Measurements from ENCODE around the gene GJB5. TPM values are rescaled to one million over a fixed set of nuclear protein-coding genes. Genes with fewer than 3 reads are reported as not detected.

GJB5 gene
- polyA plus RNA-seq, 1 donor (not counting 4 experiments of a cell fraction or from before 2014, with no cell fraction given), result 169 TPM

DNA sequence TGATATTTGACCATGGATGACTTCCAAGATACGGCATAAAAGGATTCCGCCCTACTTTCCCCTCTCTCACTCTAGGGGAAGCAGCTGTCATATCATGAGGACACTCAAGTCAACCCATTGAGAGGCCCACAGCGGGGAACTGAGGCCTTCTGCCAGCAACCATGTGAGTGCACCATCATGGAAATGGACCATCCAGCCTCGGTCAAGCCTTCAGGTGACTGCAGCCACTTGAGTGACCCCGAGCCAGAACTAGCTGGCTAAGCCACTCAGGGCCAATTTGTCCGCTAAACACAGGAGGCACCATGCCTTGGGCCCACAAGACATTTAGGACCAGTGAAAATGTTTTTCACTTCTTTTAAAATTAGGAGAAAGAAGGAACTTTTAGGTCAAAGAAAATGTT is 11.1 kb upstream of the GJB5 start:
- FAIRE-seq, result no peak
- Histone ChIP-seq H3K4me1 (ENCODE audit: control insufficient read depth, extremely low read depth, insufficient read depth, low read length) (no peaks in the 10 kb centered on the region), H4K20me1 (ENCODE audit: control insufficient read depth, extremely low read depth, insufficient read depth, low read length) (no peaks in the 10 kb centered on the region), H2AFZ (ENCODE audit: control insufficient read depth, low read length) (no peak overlapping the region), H3K9ac (ENCODE audit: control insufficient read depth, extremely low read depth, insufficient read depth, low read length) (no peak overlapping the region), H3K4me2 (ENCODE audit: control insufficient read depth, extremely low read depth, insufficient read depth, low read depth, low read length) (no peak overlapping the region), H3K9me3 (ENCODE audit: control insufficient read depth, low read depth, low read length) (no peaks in the 10 kb centered on the region), H3K9me1 (ENCODE audit: control insufficient read depth, extremely low read depth, insufficient read depth, low read length) (no peaks in the 10 kb centered on the region), H3K79me2 (ENCODE audit: control insufficient read depth, insufficient read depth, low read length) (no peaks in the 10 kb centered on the region), H3K27ac (ENCODE audit: control insufficient read depth, insufficient read depth, low read length) (no peak overlapping the region), H3K36me3 (ENCODE audit: control insufficient read depth in 2 of 2, extremely low read depth in 1 of 2, insufficient read depth in 2 of 2, low read length in 2 of 2) (no peaks in the 10 kb centered on the region), H3K27me3 (ENCODE audit: control insufficient read depth, extremely low read depth, insufficient read depth, low read length) (no peaks in the 10 kb centered on the region), H3K4me3 (ENCODE audit: control insufficient read depth in 2 of 3, extremely low read depth in 1 of 3, insufficient read depth in 2 of 3, low read depth in 1 of 3, low read length in 3 of 3) (no peak overlapping the region)
- DNase-seq (ENCODE audit: low read depth, low spot score), result no peak
- dilution Hi-C loops (cut with MboI; ENCODE audit: extremely low pct_ligation_motif_present, low sequenced_read_pairs), result no loop called here
- TF ChIP-seq, protein P1, sequence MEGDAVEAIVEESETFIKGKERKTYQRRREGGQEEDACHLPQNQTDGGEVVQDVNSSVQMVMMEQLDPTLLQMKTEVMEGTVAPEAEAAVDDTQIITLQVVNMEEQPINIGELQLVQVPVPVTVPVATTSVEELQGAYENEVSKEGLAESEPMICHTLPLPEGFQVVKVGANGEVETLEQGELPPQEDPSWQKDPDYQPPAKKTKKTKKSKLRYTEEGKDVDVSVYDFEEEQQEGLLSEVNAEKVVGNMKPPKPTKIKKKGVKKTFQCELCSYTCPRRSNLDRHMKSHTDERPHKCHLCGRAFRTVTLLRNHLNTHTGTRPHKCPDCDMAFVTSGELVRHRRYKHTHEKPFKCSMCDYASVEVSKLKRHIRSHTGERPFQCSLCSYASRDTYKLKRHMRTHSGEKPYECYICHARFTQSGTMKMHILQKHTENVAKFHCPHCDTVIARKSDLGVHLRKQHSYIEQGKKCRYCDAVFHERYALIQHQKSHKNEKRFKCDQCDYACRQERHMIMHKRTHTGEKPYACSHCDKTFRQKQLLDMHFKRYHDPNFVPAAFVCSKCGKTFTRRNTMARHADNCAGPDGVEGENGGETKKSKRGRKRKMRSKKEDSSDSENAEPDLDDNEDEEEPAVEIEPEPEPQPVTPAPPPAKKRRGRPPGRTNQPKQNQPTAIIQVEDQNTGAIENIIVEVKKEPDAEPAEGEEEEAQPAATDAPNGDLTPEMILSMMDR (optimal IDR thresholded peaks at IDR 0.05 in 1 of 3, IDR thresholded peaks at IDR 0.05 in 1 of 3, conservative IDR thresholded peaks at IDR 0.05 in 1 of 3; ENCODE audit: extremely low read depth in 1 of 3, insufficient read depth in 2 of 3, low read length in 3 of 3), result no peak
- no peak for TF ChIP-seq EZH2 (IDR thresholded peaks at IDR 0.05; ENCODE audit: low read length)

DNA sequence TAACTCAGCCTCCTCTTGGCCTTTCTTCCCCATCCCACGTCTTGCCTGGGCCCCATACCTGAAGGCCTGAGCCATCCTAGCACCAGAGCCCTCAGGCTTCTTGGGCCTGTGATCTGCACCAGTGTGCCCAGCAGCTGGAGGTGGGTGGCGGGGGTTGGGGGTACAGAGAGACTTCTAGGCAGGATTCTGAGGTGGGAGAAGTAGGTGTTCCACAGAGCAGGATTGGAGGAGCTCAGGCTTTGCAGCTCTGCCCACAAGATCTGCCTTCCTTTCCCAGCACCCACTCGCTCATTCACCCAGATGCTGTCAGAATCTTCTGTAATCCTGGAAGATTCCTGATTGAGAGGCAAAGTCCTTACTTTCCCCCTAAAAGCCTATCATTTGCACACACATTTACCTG is 10.0 kb upstream of the GJB5 start:
- H3K4me3 ChIP-seq (ENCODE audit: control insufficient read depth in 2 of 3, extremely low read depth in 1 of 3, insufficient read depth in 2 of 3, low read depth in 1 of 3, low read length in 3 of 3), result no peak overlapping the region
- no peak overlapping the region for H3K4me2 ChIP-seq (ENCODE audit: control insufficient read depth, extremely low read depth, insufficient read depth, low read depth, low read length)
- dilution Hi-C loops (cut with MboI; ENCODE audit: extremely low pct_ligation_motif_present, low sequenced_read_pairs), result no loop called here
- FAIRE-seq (no peak), DNase-seq (ENCODE audit: low read depth, low spot score) (no peak)
- no peaks in the 10 kb centered on the region for H4K20me1 ChIP-seq (ENCODE audit: control insufficient read depth, extremely low read depth, insufficient read depth, low read length)
- H3K27ac ChIP-seq (ENCODE audit: control insufficient read depth, insufficient read depth, low read length), result no peak overlapping the region
- H3K79me2 ChIP-seq (ENCODE audit: control insufficient read depth, insufficient read depth, low read length), result no peaks in the 10 kb centered on the region
- no peaks in the 10 kb centered on the region for H3K27me3 ChIP-seq (ENCODE audit: control insufficient read depth, extremely low read depth, insufficient read depth, low read length)
- H3K36me3 ChIP-seq (ENCODE audit: control insufficient read depth in 2 of 2, extremely low read depth in 1 of 2, insufficient read depth in 2 of 2, low read length in 2 of 2), result no peaks in the 10 kb centered on the region
- no peaks in the 10 kb centered on the region for H3K4me1 ChIP-seq (ENCODE audit: control insufficient read depth, extremely low read depth, insufficient read depth, low read length)
- TF ChIP-seq EZH2 (IDR thresholded peaks at IDR 0.05; ENCODE audit: low read length), result no peak
- TF ChIP-seq, protein P1 (optimal IDR thresholded peaks at IDR 0.05 in 1 of 3, IDR thresholded peaks at IDR 0.05 in 1 of 3, conservative IDR thresholded peaks at IDR 0.05 in 1 of 3; ENCODE audit: extremely low read depth in 1 of 3, insufficient read depth in 2 of 3, low read length in 3 of 3), result no peak
- H3K9me3 ChIP-seq (ENCODE audit: control insufficient read depth, low read depth, low read length), result no peaks in the 10 kb centered on the region
- no peak overlapping the region for H3K9ac ChIP-seq (ENCODE audit: control insufficient read depth, extremely low read depth, insufficient read depth, low read length)
- no peak overlapping the region for H2AFZ ChIP-seq (ENCODE audit: control insufficient read depth, low read length)
- no peaks in the 10 kb centered on the region for H3K9me1 ChIP-seq (ENCODE audit: control insufficient read depth, extremely low read depth, insufficient read depth, low read length)

Measured in keratinocyte (primary cell).